B cell (primary cell): ENCODE results near the gene C10orf90.

Experiments
- CTCF ChIP-seq: fragments of 200-600 bp; IDR thresholded peaks from one replicate; pipeline ENCODE4 v1.8.0; 2022; ENCODE audit warnings: antibody characterized with exemption, mild to moderate bottlenecking
- EZH2 ChIP-seq: IDR thresholded peaks from 2 replicates; pipeline ENCODE4 v1.6.1; 2012; ENCODE audit warnings: borderline replicate concordance, low read depth, mild to moderate bottlenecking, moderate library complexity, low read length; ENCODE audit not compliant: insufficient read depth, poor library complexity, severe bottlenecking

- TF ChIP-seq CTCF (no peak), EZH2 (no peak)
These were observed 94.2 kb downstream of the C10orf90 start for GRCh38 chr10:126576336-126576735.
